GM12878 (cell line): ENCODE measurements around the gene SEMA4F. TPM values are rescaled to one million over a fixed set of nuclear protein-coding genes. Genes with fewer than 3 reads are reported as not detected.

ENCODE experiments used
- ATAC-seq: fragments of 200-7000 bp; cut with Tn5 transposase; 3 replicates; pipeline ENCODE4 v1.9.1; 2020; ENCODE audit warnings: mild to moderate bottlenecking, moderate library complexity
- BruUV-seq: library from RNA; stranded (reverse); fragments of 400-500 nt; replicated peaks from 2 replicates; lab custom pipeline; 2021; lab: Mats Ljungman, UMichigan
- CTCF ChIA-PET: fragments of 300-600 bp; sonication (Branson Sonifier 250); formaldehyde crosslinking; extraction: SDS; loops from one replicate; lab custom pipeline; 2021; ENCODE audit warnings: inconsistent platforms; lab: Yijun Ruan, JAX
- POLR2A ChIA-PET: fragments of 350-600 bp; formaldehyde crosslinking; extraction: SDS; loops from one replicate; lab custom pipeline; 2021; ENCODE audit warnings: inconsistent platforms; lab: Charles Lee
- RAD21 ChIA-PET: fragments of 300-600 bp; sonication (Branson Sonifier 250); formaldehyde crosslinking; loops from one replicate; lab custom pipeline; 2023; ENCODE audit warnings: antibody characterized with exemption; ENCODE audit not compliant: unreplicated experiment; lab: Charles Lee
- SMC1A ChIA-PET: fragments of 300-600 bp; sonication (Branson Sonifier 250); formaldehyde crosslinking; loops from one replicate; lab custom pipeline; 2023; ENCODE audit not compliant: unreplicated experiment, uncharacterized antibody; lab: Charles Lee
- DNase-seq: peaks from one replicate; pipeline ENCODE4 v3.0.0-alpha.2; 2011; ENCODE audit warnings: low read depth, low spot score
- FAIRE-seq: peaks from 3 replicates; lab custom pipeline; 2011; peaks lifted over from hg19 to GRCh38; lab: Jason Lieb, UNC
- H2AFZ ChIP-seq: 2 replicates; pipeline ENCODE4 v1.6.0; 2011; ENCODE audit warnings: low read depth, low read length, control low read depth; ENCODE audit not compliant: control insufficient read depth
- H3K27ac ChIP-seq: 2 replicates; pipeline ENCODE4 v1.5.1; 2011; ENCODE audit warnings: control low read depth; ENCODE audit not compliant: control insufficient read depth, insufficient read depth
- H3K27me3 ChIP-seq, 2 experiments: replicated peaks in 1 of 2; 2 replicates each; pipeline versions ENCODE4 v1.6.0 to v1.6.1; 2011; ENCODE audit warnings: low read length in 1 of 2; ENCODE audit not compliant: control insufficient read depth in 2 of 2, insufficient read depth in 2 of 2
- H3K36me3 ChIP-seq, 2 experiments: 2 replicates each; pipeline ENCODE4 v1.5.1; 2011; ENCODE audit warnings: low read length in 1 of 2; ENCODE audit not compliant: control insufficient read depth in 2 of 2, insufficient read depth in 2 of 2
- H3K4me1 ChIP-seq: 2 replicates; pipeline ENCODE4 v1.6.1; 2011; ENCODE audit warnings: mild to moderate bottlenecking, low read length, moderate library complexity, mixed read lengths; ENCODE audit not compliant: control insufficient read depth, insufficient read depth
- H3K4me2 ChIP-seq: 2 replicates; pipeline ENCODE4 v1.6.0; 2011; ENCODE audit warnings: control low read depth; ENCODE audit not compliant: control insufficient read depth, insufficient read depth
- H3K4me3 ChIP-seq: fragments of 200-600 bp; sonication (generic); 2 replicates; pipeline ENCODE4 v1.5.1; 2016
- H3K79me2 ChIP-seq: 2 replicates; pipeline ENCODE4 v1.6.0; 2011; ENCODE audit warnings: low read length; ENCODE audit not compliant: control insufficient read depth, insufficient read depth
- H3K9ac ChIP-seq: 2 replicates; pipeline ENCODE4 v1.8.0; 2011; ENCODE audit warnings: low read length, control low read depth, mixed read lengths; ENCODE audit not compliant: control insufficient read depth, insufficient read depth
- H3K9me3 ChIP-seq: replicated peaks from 3 replicates; pipeline ENCODE4 v1.5.1; 2011; ENCODE audit warnings: mild to moderate bottlenecking, low read length; ENCODE audit not compliant: control insufficient read depth, insufficient read depth
- H4K20me1 ChIP-seq: 2 replicates; pipeline ENCODE4 v1.6.0; 2011; ENCODE audit not compliant: control insufficient read depth, insufficient read depth
- CBX5 ChIP-seq: sonication (generic); IDR thresholded peaks from 2 replicates; pipeline ENCODE4 v1.6.1; 2016; ENCODE audit warnings: low read depth, moderate library complexity, mild to moderate bottlenecking, inconsistent platforms
- EED ChIP-seq: sonication (generic); IDR thresholded peaks from 2 replicates; pipeline ENCODE4 v1.6.1; 2016; ENCODE audit warnings: antibody characterized with exemption, low read depth
- IKZF2 ChIP-seq, 2 experiments: fragments of 450-650 bp; IDR thresholded peaks; 2 replicates each; pipeline ENCODE4 v1.6.1; 2017; ENCODE audit warnings: mild to moderate bottlenecking in 2 of 2, moderate library complexity in 2 of 2
- PAX5 ChIP-seq: IDR thresholded peaks from 2 replicates; pipeline ENCODE4 v1.6.1; 2011; ENCODE audit warnings: low read depth, low read length, borderline replicate concordance
- SIN3A ChIP-seq: IDR thresholded peaks from 2 replicates; pipeline ENCODE4 v1.6.1; 2012; ENCODE audit warnings: low read depth, low read length, improper control_type of control experiment
- TCF7 ChIP-seq: IDR thresholded peaks from 2 replicates; pipeline ENCODE4 v1.6.1; 2014; ENCODE audit warnings: antibody characterized with exemption, borderline replicate concordance
- in situ Hi-C: fragments of 300-500 bp; cut with MboI; formaldehyde crosslinking; loops from 9 replicates; pipeline ENCODE4 v1.14.3; 2018; ENCODE audit warnings: mixed read lengths
- intact Hi-C: fragments of 100-400 bp; cut with micrococcal nuclease; formaldehyde crosslinking; loops from one replicate; pipeline ENCODE4 v1.14.2; 2022; ENCODE audit not compliant: unreplicated experiment
- polyA plus RNA-seq, 11 experiments: library from polyadenylated mRNA; depleted of rRNA in 4 of 11; unstranded in 6 of 11; stranded (reverse) in 5 of 11; fragments of >200 nt; fragmentation: Nextera tagmentation in 4 of 11; fragmentation: Illumina TruSeq in 1 of 11; extraction: Ambion mirVana in 4 of 11; extraction: Trizol in 1 of 11; gene quantifications; 1 replicate in 1 of 11; 2 replicates in 10 of 11; pipeline versions ENCODE4 v1.2.1 to v1.2.3, GENCODE V29; 2011 to 2016; ENCODE audit warnings: inconsistent platforms in 2 of 11, missing spikeins in 2 of 11, low read depth in 1 of 11
- total RNA-seq, 4 experiments: library from RNA; depleted of rRNA in 3 of 4; stranded (reverse); fragments of >200 nt in 3 of 4; fragmentation: Illumina TruSeq in 1 of 4; extraction: Trizol in 1 of 4; gene quantifications; 2 replicates each; pipeline versions ENCODE4 v1.2.1 to v1.2.3, GENCODE V29; 2013 to 2021
- TF ChIP-seq, protein P1 (sequence below): fragments of 150-350 bp; IDR thresholded peaks from 2 replicates; pipeline ENCODE4 v1.6.1; 2016; ENCODE audit warnings: low read depth, low read length

SEMA4F gene
- total and polyA plus RNA-seq, 10 of the 15 experiments (the other 5 are each of a cell fraction or from before 2014, with no cell fraction given) = 0.26 to 3.0 (median 2.1) TPM

DNA sequence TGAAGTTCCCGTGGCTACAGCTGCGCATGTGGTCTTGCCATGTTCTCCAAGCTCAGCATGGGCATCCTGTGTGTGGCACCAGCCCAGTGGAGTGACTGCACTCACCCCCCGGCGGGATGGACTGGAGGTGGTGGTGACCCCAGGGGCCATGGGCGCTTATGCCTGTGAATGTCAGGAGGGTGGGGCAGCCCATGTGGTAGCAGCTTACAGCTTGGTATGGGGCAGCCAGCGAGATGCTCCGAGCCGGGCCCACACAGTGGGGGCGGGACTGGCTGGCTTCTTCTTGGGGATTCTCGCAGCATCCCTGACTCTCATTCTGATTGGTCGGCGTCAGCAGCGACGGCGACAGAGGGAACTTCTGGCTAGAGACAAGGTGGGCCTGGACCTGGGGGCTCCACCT, 25.6 kb downstream of the SEMA4F start (continued):
- TF ChIP-seq SIN3A (no peak), EED (no peak), CBX5 (no peak), PAX5 (no peak)

DNA sequence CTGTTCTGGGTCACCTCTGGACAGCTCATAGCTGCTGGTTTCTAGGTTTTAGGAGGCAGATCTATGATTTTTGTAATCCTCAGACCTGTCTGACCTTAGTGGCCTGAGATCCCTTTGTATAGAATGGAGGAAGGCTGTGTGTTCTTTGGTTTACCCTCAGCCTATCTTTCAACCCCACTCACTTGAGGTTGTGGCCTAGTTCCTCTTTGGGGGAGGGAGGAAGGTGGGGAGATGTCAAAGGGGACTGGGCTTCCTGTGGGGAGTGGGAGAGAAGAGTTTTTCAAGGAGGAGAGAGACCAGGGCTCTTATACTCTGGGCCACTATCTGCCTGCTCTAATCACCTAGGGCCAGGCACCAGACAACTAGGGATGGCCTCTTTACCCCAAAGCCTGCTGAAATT, 28.5 kb downstream of the SEMA4F start:
- DNase-seq = no peak
- Histone ChIP-seq H3K36me3 (no peaks in the 10 kb centered on the region), H3K27me3 (no peaks in the 10 kb centered on the region), H3K27ac (no peak overlapping the region), H3K4me2 (no peak overlapping the region), H3K4me3 (no peak overlapping the region), H2AFZ (no peak overlapping the region), H4K20me1 (no peaks in the 10 kb centered on the region), H3K4me1 (no peaks in the 10 kb centered on the region), H3K79me2 (no peaks in the 10 kb centered on the region), H3K9ac (no peak overlapping the region), H3K9me3 (no peaks in the 10 kb centered on the region)
- no TSS peak for BruUV-seq
- no peak for ATAC-seq
- RAD21 ChIA-PET = no interaction called here
- in situ Hi-C loops (no loop called here), intact Hi-C loops (no loop called here)
- TF ChIP-seq IKZF2 (IDR thresholded peaks at IDR 0.05) (no peak), TCF7 (no peak)
- TF ChIP-seq, protein P1, sequence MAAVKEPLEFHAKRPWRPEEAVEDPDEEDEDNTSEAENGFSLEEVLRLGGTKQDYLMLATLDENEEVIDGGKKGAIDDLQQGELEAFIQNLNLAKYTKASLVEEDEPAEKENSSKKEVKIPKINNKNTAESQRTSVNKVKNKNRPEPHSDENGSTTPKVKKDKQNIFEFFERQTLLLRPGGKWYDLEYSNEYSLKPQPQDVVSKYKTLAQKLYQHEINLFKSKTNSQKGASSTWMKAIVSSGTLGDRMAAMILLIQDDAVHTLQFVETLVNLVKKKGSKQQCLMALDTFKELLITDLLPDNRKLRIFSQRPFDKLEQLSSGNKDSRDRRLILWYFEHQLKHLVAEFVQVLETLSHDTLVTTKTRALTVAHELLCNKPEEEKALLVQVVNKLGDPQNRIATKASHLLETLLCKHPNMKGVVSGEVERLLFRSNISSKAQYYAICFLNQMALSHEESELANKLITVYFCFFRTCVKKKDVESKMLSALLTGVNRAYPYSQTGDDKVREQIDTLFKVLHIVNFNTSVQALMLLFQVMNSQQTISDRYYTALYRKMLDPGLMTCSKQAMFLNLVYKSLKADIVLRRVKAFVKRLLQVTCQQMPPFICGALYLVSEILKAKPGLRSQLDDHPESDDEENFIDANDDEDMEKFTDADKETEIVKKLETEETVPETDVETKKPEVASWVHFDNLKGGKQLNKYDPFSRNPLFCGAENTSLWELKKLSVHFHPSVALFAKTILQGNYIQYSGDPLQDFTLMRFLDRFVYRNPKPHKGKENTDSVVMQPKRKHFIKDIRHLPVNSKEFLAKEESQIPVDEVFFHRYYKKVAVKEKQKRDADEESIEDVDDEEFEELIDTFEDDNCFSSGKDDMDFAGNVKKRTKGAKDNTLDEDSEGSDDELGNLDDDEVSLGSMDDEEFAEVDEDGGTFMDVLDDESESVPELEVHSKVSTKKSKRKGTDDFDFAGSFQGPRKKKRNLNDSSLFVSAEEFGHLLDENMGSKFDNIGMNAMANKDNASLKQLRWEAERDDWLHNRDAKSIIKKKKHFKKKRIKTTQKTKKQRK = no peak
- SMC1A ChIA-PET = no interaction called here
- POLR2A ChIA-PET = no interaction called here
- no peak for FAIRE-seq
- CTCF ChIA-PET = no interaction called here
